Stimulated activated CD8-positive, alpha-beta memory T cell treated with anti-CD3 and anti-CD28 coated beads, Interleukin-4, amount 100 ng/mL, for 48 hours (primary cell): ENCODE data around the gene SPIRE2.
"Not testable (repeated sequence)": the region's sequence is repeated elsewhere in the genome, so short reads cannot be mapped to it uniquely, and the experiment has no call there.

ENCODE experiments used
- DNase-seq: peaks from one replicate; pipeline ENCODE4 v3.0.0-alpha.2; 2020

The SPIRE2 gene

DNA sequence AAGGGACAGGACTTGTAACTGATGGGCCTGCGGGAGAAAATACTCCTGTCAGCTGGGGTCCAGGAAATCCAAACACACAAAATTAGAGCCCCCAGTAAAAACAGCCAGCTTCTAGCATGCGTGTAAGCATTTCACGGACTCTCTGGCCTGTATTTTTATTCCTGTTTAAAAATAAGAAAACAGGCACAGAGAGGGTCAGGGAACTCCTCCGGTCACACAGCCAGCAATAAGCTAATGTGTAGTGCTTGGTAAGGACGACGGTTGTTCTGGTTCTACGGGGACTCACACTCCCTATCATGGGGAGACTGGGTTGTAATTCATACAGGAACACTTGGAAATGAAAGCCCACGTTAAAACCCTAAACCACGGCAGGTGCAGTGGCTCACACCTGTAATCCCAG lies 43.6 kb downstream of the SPIRE2 start:
- DNase-seq: no peak

DNA sequence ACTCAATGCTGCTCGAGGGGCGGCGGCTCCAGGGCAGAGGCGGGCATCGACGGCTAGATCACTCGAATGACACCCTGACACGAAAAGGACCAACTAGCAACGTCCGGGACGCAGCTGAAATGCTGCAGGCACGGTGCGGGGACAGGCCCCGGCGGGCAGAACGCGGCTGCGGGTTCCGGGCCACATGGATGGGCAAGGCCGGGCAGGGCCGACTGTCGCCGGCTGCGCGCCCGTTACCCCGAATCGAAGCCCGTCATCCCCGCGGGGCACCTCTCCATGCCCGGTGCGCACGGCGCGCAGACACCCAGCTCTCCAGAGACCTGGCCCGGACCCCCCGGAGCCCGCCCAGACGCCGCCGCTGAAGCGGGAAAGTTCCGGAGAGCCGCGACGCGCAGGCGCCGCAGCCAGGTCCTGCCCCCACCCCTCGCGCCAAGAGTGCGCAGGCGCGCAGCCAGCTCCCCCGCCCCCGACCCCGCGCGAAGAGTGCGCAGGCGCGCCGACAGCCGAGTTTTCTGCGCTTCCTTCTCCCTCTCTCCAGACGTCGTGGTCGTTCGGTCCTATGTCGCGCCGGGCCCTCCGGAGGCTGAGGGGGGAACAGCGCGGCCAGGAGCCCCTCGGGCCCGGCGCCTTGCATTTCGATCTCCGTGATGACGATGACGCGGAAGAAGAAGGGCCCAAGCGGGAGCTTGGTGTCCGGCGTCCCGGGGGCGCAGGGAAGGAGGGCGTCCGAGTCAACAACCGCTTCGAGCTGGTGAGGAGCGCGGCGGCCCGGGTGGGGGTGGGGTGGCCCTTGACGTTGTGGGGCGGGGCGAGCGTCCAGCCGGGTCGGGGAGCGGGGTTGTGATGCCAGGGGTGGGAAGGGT lies 45.1 kb downstream of the SPIRE2 start, which contains the start of gene TCF25:
TSS of gene TCF25 (plus strand) at position 484 of the 863 bp plus-strand sequence. CDS start at position 560, 76 bp downstream.
- DNase-seq: peak; percentile 91

- DNase-seq: peak; percentile 98
Observed at GRCh38 chr16:89873972-89874689, 45.9 kb downstream of the SPIRE2 start.

DNA sequence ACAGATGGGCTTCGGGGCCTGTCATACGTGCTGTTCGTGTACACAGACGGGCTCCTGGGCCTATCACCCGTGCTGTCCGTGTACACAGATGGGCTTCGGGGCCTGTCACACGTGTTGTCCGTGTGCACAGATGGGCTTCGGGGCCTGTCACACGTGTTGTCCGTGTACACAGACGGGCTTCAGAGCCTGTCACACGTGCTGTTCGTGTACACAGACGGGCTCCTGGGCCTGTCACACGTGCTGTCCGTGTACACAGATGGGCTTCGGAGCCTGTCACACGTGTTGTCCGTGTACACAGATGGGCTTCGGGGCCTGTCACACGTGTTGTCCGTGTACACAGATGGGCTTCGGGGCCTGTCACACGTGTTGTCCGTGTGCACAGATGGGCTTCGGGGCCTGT lies 50.8 kb downstream of the SPIRE2 start:
- DNase-seq: not testable (repeated sequence)

DNA sequence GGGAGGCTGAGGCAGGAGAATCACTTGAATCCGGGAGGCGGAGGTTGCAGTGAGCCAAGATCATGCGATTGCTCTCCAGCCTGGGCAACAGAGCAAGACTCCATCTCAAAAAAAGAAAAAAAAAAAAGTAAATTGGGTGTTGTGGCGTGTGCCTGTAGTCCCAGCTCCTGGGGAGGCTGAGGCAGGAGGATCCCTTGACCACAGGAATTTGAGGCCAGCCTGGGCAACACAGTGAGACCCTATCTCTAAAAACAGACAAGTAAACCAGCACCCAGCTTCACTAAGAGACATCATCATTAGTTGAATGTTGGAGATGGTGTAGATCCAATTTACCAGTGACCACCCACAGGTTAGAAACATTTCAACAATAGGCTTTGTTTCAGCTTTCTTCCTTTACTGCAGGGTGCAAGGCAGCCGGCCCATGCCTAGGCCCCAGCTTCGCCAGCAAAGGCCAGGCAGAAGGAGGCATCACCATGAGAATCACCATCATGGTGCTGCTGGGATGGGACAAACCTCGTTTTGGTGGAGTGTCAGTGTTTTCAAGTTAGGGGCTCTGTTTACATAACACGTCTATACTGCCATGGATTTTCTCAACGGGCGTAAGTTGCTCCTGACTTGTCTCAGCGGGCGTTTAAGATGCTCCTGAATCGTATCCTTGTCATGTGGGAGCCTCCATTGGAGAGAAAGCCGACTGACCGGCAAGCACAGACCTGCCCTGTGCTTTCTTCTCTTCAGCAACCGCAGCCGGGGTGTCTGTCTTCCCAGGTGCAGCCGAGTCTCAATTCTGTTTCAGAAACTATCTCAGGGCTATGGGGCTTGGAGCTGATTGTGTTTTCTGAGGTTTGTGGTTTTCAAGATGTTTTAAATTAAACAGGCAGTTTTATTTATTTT lies 52.4 kb downstream of the SPIRE2 start:
- no peak for DNase-seq

- DNase-seq: no peak
Observed at GRCh38 chr16:89881368-89881730, 53.1 kb downstream of the SPIRE2 start.

DNA sequence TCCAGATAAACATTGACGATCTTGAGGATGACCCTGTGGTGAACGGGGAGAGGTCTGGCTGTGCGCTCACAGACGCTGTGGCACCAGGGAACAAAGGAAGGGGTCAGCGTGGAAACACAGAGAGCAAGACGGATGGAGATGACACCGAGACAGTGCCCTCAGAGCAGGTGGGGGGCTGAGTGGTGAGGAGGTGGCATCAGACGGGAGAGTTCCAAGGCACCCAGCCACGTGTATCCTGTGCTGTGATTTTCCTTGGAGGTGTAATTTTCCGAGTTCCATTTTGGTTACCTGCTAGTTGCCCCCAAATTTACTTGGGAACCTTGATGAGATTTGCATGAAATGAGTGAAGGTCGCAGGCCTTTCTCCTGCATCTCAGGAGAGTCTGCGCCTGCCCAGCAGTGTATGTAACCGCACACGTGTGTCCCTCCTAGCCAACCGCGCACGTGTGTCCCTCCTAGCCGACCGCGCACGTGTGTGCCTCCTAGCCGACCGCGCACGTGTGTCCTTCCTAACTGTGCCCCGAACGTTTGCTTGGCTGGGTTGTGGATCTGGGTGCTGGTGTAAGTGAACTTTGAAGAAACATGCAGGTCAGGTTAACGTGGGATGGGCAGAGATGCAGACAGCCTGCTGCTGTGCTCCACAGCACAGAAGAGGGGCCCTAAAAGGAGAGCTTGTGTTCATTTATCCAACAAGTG lies 55.2 kb downstream of the SPIRE2 start:
- no peak for DNase-seq

- DNase-seq: no peak
Observed at GRCh38 chr16:89884041-89884421, 55.8 kb downstream of the SPIRE2 start.

DNA sequence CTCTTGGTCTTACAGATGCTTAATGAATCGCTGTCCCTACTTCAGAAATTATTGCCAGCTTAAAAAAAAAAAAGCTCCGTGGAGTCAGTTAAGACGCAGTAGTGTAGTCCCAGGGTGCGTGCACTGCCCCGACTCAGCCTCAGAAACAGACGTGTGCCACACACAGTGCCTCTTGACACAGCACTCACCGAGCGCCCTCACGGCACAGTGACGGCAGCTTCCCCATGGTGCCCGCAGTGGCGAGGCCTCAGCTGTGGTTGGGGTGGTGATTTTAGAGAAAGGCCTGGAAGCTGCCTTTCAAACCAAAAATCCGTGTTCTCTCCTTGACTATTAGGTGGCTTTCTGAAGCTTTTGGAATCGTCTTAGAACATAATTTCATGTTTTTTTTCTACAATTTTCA lies 59.0 kb downstream of the SPIRE2 start:
- DNase-seq: no peak

DNA sequence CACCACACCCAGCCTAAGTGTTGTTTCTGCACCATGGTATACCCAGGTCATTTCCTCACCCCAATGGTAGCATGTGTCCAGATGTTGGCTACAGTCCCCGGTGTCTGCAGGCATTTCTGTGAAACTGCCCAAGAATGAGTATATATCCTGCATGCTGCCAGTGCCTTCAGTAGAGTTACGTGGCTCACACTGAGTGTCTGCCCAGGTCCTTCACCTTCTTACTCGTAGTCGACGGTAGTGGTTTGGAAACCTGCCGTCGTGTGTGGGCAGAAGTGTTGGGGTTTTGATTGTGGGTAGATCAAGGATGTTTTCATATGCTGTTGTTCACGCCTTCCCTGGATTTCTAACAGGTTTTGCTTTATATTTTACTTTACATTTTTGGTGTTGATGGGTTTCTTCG lies 61.9 kb downstream of the SPIRE2 start:
- DNase-seq: peak; percentile 68

DNA sequence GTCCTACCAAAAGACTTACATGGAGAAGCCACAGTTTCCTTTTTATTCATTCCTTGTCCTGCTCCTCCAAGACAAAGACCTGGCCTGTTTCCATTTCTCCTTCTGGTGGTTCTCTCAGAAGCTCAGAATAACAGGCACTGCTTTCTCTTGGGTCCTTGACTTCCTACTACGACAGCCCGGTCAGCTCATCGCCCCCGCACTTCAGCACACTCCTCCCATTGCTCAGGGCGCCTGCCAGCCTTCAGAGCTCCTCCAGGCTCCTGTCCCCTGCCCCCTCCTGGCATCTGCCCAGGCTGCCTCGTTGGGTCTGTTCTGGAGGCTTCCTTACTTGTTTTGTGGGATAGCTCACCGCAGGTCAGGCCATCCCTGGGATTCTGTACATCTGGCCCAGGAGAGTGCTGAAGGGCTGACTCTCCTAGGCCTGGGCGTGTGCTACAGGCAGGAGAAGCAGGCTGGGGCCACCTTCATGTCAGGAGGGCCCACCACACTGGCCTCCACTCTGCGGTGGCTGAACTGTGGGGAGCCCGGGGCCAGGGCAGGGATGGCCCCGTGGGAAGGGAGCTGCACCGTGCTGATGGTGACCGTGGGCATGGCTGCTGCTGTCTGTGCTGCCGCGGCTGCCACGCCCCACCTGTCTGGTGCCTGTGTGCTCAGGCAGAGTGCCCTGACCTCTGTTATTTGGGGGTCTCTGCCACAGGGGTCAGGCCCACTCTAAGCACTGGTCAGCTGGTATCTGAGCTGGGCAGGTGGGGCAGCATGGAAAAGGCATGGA lies 62.8 kb downstream of the SPIRE2 start:
- no peak for DNase-seq

DNA sequence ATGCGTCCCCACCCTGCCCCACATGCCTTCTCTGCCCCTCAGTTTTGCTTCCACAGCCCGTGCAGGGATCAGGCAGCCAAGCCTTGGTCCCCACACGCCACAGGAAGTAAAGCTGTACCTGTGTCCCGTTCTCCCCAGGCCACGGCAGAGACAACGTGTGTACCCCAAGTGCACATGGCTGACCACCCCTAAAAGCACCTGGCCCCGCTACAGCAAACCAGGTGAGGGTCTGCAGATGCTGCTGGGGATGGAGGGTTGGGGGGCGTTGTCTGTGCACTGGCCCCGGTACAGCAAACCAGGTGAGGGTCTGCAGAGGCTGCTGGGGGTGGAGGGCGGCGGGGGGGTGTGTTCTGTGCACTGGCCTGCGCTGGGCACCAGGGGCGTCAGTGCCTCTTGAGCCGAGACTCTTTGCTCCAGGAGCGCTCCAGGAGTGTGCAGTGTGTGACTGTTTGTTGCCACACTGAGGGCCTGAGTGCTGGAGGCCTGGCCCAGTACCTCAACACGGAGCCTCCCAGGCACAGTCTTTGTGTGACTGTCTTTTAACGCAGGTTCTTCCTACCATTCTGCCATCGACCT lies 63.9 kb downstream of the SPIRE2 start:
- DNase-seq: no peak

GRCh38 chr16:89892635-89893034 lies 64.4 kb downstream of the SPIRE2 start:
- DNase-seq: no peak

- no peak for DNase-seq
Observed at GRCh38 chr16:89893642-89894548, 65.6 kb downstream of the SPIRE2 start.

GRCh38 chr16:89895482-89896250 lies 67.4 kb downstream of the SPIRE2 start:
- DNase-seq: no peak

DNA sequence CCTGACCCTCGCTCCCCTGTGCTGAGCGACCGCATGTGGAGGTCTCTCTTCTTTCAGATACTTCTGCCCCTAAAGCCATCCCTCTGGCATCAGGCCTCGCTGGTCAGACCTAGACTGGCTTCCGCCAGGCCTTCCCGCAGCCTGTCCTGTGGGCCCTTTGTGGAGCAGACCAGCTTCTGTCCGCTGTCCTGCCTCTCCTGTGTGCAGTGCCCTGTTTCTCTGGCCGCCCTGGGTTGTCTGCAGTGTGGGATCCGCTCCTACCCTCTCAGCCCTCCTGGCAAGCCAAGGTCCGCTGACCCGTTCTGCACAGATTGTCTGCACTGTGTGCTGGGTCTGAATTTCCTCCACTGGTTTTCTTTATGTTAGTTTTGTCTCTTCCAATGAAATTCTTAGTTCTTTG lies 68.9 kb downstream of the SPIRE2 start:
- no peak for DNase-seq

DNA sequence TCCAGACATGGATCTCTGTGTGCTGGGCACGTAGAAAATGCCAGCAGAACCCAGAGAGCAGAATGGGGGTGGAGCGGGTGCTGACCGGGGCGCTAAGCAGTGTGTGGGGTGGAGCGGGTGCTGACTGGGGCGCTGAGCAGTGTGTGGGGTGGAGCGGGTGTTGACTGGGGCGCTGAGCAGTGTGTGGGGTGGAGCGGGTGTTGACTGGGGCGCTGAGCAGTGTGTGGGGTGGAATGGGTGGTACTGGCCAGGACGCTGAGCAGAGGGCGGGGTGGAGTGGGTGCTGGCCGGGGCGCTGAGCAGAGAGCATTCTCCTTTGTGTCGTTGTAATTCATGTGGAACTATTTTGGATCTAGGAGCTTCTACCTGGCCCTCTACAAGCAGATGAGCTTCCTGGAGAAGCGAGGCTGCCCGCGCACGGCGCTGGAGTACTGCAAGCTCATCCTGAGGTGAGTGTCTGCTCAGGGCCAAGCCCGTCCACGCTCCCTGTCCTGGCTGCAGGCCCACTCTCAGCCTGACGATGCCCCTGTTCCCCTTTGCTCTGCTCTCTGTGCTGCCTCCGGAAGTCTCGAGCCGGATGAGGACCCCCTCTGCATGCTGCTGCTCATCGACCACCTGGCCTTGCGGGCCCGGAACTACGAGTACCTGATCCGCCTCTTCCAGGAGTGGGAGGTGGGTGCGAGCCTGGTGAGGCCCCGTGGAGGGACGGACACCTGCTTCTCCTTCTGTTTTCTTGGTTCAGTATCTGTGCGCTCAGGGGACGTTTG lies 70.1 kb downstream of the SPIRE2 start:
- DNase-seq: no peak

DNA sequence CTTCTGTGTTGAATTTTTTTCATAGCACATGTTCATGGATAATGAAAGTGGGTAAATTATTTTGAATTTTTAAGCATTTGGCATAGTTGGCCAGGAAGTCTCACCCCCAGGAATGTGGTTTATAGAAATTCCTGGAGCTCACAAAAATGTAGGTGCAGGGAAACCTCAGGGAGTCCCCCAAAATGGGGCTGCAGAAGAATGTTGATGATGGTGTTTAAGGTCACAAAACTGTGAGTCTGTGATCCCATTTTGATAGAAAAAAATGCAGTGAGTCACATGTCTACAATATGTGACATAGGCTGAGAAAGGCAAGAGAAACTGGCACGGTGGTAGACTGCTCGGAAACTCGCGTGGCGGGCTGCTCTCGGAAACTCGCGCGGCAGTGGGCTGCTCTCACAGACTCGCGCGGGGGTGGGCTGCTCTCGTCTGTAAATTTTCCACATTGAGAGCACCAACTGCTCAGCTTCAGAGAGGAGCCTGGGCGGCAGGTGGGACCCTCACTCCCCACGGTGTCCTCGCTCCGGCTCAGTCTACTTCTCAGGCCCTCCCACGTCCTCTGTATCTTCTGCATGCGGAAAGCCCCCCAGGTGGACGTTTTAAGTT lies 71.7 kb downstream of the SPIRE2 start:
- no peak for DNase-seq
